ENCODE measurements around the gene KAZN.

Gene KAZN

DNA sequence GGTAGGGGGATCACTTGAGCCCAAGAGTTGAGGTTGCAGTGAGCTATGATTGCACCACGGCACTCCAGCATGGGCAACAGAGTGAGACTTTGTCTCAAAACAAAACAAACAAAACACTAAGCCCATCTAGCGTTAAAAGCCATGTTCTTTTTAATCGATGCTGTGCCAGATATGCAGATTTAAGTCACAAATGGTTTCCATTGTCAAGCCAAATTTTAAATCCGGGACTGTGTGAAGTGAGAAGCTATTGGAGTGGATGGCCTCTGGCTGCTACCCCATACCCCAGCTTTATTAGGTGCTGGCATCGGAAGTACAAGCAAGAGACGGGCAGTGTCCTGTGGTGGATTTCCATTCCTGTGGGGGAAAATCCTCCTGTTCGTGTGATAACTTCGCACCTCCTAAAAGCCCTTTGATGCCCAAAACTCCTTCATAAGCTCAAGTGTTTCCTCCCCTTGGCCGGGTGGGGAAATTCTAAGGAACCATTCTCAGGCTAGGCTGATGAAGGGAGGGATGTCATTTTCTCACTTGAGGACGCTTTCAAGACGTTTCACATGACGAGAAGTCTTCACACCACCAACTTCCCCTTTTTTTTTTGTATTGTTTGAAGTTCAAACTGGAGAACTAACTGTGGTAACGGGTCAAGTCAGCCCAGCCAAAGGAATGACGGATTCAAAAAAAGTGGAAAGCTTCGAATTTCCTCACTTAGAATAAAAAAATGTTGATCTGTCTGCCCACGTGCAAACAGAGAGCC, 140.8 kb downstream of the KAZN start:
- Histone ChIP-seq H3K9ac (ENCODE audit: low read depth, low read length, poor library complexity, severe bottlenecking) (no peak overlapping the region), H3K4me1 (ENCODE audit: insufficient read depth, low read length, poor library complexity, severe bottlenecking) (no peaks in the 10 kb centered on the region), H4K20me1 (ENCODE audit: insufficient read depth, low read length, poor library complexity, severe bottlenecking) (no peaks in the 10 kb centered on the region), H3K36me3 (ENCODE audit: insufficient read depth, low read length) (no peaks in the 10 kb centered on the region), H2AFZ (ENCODE audit: low read length) (no peak overlapping the region), H3K27me3 (ENCODE audit: insufficient read depth, low read length, poor library complexity, severe bottlenecking) (no peaks in the 10 kb centered on the region), H3F3A (ENCODE audit: low read depth) (no peaks in the 10 kb centered on the region), H3K4me3 (ENCODE audit: low read length, poor library complexity, severe bottlenecking) (no peak overlapping the region), H3K9me2 (replicated peaks; ENCODE audit: low read depth, low read length) (no peaks in the 10 kb centered on the region), H3K9me3 (ENCODE audit: insufficient read depth, low read depth, low read length) (no peaks in the 10 kb centered on the region), H3K4me2 (ENCODE audit: low read depth, low read length, poor library complexity, severe bottlenecking) (no peak overlapping the region), H3K79me2 (ENCODE audit: insufficient read depth, low read length) (no peaks in the 10 kb centered on the region)
- TF ChIP-seq CTCF (conservative IDR thresholded peaks at IDR 0.05; ENCODE audit: low read length) (no peak), EZH2phosphoT487 (IDR thresholded peaks at IDR 0.05; ENCODE audit: borderline replicate concordance) (no peak)

GRCh38 chr1:14740016-14740415, 141.5 kb downstream of the KAZN start:
- Histone ChIP-seq H3K9me2 (replicated peaks; ENCODE audit: low read depth, low read length) (no peaks in the 10 kb centered on the region), H3K36me3 (ENCODE audit: insufficient read depth, low read length) (no peaks in the 10 kb centered on the region), H2AFZ (ENCODE audit: low read length) (no peak overlapping the region), H3K4me3 (ENCODE audit: low read length, poor library complexity, severe bottlenecking) (no peak overlapping the region), H3K27me3 (ENCODE audit: insufficient read depth, low read length, poor library complexity, severe bottlenecking) (no peaks in the 10 kb centered on the region), H3K4me1 (ENCODE audit: insufficient read depth, low read length, poor library complexity, severe bottlenecking) (no peaks in the 10 kb centered on the region), H3F3A (ENCODE audit: low read depth) (no peaks in the 10 kb centered on the region), H4K20me1 (ENCODE audit: insufficient read depth, low read length, poor library complexity, severe bottlenecking) (no peaks in the 10 kb centered on the region), H3K4me2 (ENCODE audit: low read depth, low read length, poor library complexity, severe bottlenecking) (no peak overlapping the region), H3K9ac (ENCODE audit: low read depth, low read length, poor library complexity, severe bottlenecking) (no peak overlapping the region), H3K9me3 (ENCODE audit: insufficient read depth, low read depth, low read length) (no peaks in the 10 kb centered on the region), H3K79me2 (ENCODE audit: insufficient read depth, low read length) (no peaks in the 10 kb centered on the region)
- no peak for TF ChIP-seq EZH2phosphoT487 (IDR thresholded peaks at IDR 0.05; ENCODE audit: borderline replicate concordance)
- TF ChIP-seq CTCF (conservative IDR thresholded peaks at IDR 0.05; ENCODE audit: low read length) = no peak

GRCh38 chr1:14741082-14741481, 142.6 kb downstream of the KAZN start:
- Histone ChIP-seq H3K4me1 (ENCODE audit: insufficient read depth, low read length, poor library complexity, severe bottlenecking) (no peaks in the 10 kb centered on the region), H3K79me2 (ENCODE audit: insufficient read depth, low read length) (no peaks in the 10 kb centered on the region), H4K20me1 (ENCODE audit: insufficient read depth, low read length, poor library complexity, severe bottlenecking) (no peaks in the 10 kb centered on the region), H3K36me3 (ENCODE audit: insufficient read depth, low read length) (no peaks in the 10 kb centered on the region), H3K9me3 (ENCODE audit: insufficient read depth, low read depth, low read length) (no peaks in the 10 kb centered on the region), H3K27me3 (ENCODE audit: insufficient read depth, low read length, poor library complexity, severe bottlenecking) (no peaks in the 10 kb centered on the region), H2AFZ (ENCODE audit: low read length) (no peak overlapping the region), H3K9ac (ENCODE audit: low read depth, low read length, poor library complexity, severe bottlenecking) (no peak overlapping the region), H3K9me2 (replicated peaks; ENCODE audit: low read depth, low read length) (no peaks in the 10 kb centered on the region), H3F3A (ENCODE audit: low read depth) (no peaks in the 10 kb centered on the region), H3K4me3 (ENCODE audit: low read length, poor library complexity, severe bottlenecking) (no peak overlapping the region), H3K4me2 (ENCODE audit: low read depth, low read length, poor library complexity, severe bottlenecking) (no peak overlapping the region)
- TF ChIP-seq CTCF (conservative IDR thresholded peaks at IDR 0.05; ENCODE audit: low read length) = no peak
- no peak for TF ChIP-seq EZH2phosphoT487 (IDR thresholded peaks at IDR 0.05; ENCODE audit: borderline replicate concordance)
